ENCODE measurements around the gene CSMD2.

DNA sequence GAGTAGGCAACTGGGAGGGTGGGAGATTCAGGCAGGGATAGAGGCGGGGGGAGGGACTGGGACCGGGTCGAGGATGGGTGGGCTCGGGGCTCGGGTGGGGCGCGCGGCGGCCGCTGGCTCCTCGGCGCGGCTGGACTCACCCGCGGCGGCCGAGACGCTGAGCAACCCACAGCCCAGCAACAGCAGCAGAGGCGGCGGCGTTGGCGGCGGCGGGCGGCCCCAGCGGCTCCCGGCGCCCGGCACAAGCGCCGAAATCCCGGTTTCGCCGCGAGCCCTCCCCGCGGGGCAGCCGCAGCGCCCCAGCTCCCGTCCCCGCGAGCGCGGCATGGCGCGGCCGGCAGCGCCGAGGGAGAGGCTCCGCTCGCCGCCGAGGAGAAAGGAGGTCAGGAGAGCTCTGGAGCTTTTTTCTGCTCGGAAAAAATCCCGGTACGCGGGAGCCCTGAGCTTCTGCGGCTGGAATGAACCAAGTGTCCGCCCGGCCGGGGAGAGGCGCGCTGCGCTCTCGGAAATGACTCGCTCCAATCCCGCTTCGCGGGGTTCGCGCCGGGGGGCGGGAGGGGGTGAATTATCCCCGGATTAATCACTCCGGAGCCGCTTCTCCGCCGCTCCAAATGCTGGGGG is at the start of gene CSMD2:
- TF ChIP-seq YY1 (IDR thresholded peaks at IDR 0.05; ENCODE audit: insufficient read depth, insufficient read length) (no peak), ZNF274 (IDR thresholded peaks at IDR 0.05; ENCODE audit: low read depth, low read length) (no peak)

Measured in NT2/D1 (cell line).